SK-N-SH (cell line): ENCODE measurements around the gene NDUFAF5. TPM values are rescaled to one million over a fixed set of nuclear protein-coding genes. Genes with fewer than 3 reads are reported as not detected.

Experiments used
- CTCF ChIA-PET: fragments of 300-600, 350-600 bp; formaldehyde crosslinking; extraction: SDS; loops from one replicate; lab custom pipeline; 2021; lab: Yijun Ruan, JAX
- POLR2A ChIA-PET: fragments of 350-600 bp; sonication (Branson Sonifier 250); formaldehyde crosslinking; extraction: SDS; loops from one replicate; lab custom pipeline; 2020; ENCODE audit warnings: antibody characterized with exemption, inconsistent platforms; lab: Yijun Ruan, JAX
- DNase-seq: peaks from one replicate; pipeline ENCODE4 v3.0.0; 2012
- H2AFZ ChIP-seq: fragments of 200-600 bp; sonication (generic); 2 replicates; pipeline ENCODE4 v1.8.1; 2016; ENCODE audit warnings: antibody characterized with exemption, mild to moderate bottlenecking, low read depth
- H3F3A ChIP-seq: fragments of 200-600 bp; sonication (generic); replicated peaks from 2 replicates; pipeline ENCODE3; 2016; ENCODE audit warnings: antibody characterized with exemption, mild to moderate bottlenecking; ENCODE audit not compliant: insufficient read depth
- H3K27ac ChIP-seq, 2 experiments: fragments of 200-500 bp in 1 of 2; fragments of 200-600 bp in 1 of 2; sonication (Bioruptor generic) in 1 of 2; sonication (generic), shearing (Covaris generic) in 1 of 2; 2 replicates each; pipeline versions ENCODE4 v1.5.1 to v1.6.1; 2014 to 2016; ENCODE audit warnings: low read depth in 2 of 2, inconsistent platforms in 1 of 2, low read length in 1 of 2, mild to moderate bottlenecking in 1 of 2, mixed read lengths in 1 of 2
- H3K27me3 ChIP-seq: fragments of 200-600 bp; sonication (generic), shearing (Covaris generic); 2 replicates; pipeline ENCODE4 v1.6.1; 2016; ENCODE audit warnings: mixed run types; ENCODE audit not compliant: insufficient read depth
- H3K36me3 ChIP-seq, 2 experiments: fragments of 200-500 bp in 1 of 2; fragments of 200-600 bp in 1 of 2; sonication (Bioruptor generic) in 1 of 2; sonication (generic) in 1 of 2; replicated peaks in 1 of 2; 2 replicates each; pipeline versions ENCODE3 to v1.5.1; 2014 to 2016; ENCODE audit warnings: low read length in 1 of 2, mild to moderate bottlenecking in 1 of 2; ENCODE audit not compliant: insufficient read depth in 2 of 2, control insufficient read depth in 1 of 2
- H3K4me1 ChIP-seq, 2 experiments: fragments of 200-500 bp in 1 of 2; fragments of 200-600 bp in 1 of 2; sonication (Bioruptor generic) in 1 of 2; sonication (generic), shearing (Covaris generic) in 1 of 2; 2 replicates each; pipeline versions ENCODE4 v1.5.1 to v1.6.1; 2014 to 2016; ENCODE audit warnings: low read depth in 1 of 2, low read length in 1 of 2, mixed run types in 1 of 2; ENCODE audit not compliant: insufficient read depth in 2 of 2, control insufficient read depth in 1 of 2
- H3K4me2 ChIP-seq: fragments of 200-600 bp; sonication (generic), shearing (Covaris generic); 2 replicates; pipeline ENCODE4 v1.6.1; 2017; ENCODE audit warnings: mixed run types
- H3K4me3 ChIP-seq, 2 experiments: fragments of 200-500 bp in 1 of 2; fragments of 200-600 bp in 1 of 2; sonication (Bioruptor generic) in 1 of 2; sonication (generic), shearing (Covaris generic) in 1 of 2; 2 replicates each; pipeline versions ENCODE4 v1.5.1 to v1.8.1; 2014 to 2016; ENCODE audit warnings: low read depth in 2 of 2, inconsistent platforms in 1 of 2, low read length in 1 of 2, mild to moderate bottlenecking in 1 of 2, mixed read lengths in 1 of 2, moderate library complexity in 1 of 2
- H3K79me2 ChIP-seq: fragments of 200-600 bp; sonication (generic); 2 replicates; pipeline ENCODE4 v1.8.1; 2017; ENCODE audit warnings: mild to moderate bottlenecking; ENCODE audit not compliant: insufficient read depth
- H3K9ac ChIP-seq: fragments of 200-600 bp; sonication (generic); 2 replicates; pipeline ENCODE4 v1.6.1; 2017; ENCODE audit warnings: mixed run types
- H3K9me2 ChIP-seq: fragments of 200-600 bp; sonication (generic); 2 replicates; pipeline ENCODE4 v1.6.1; 2017; ENCODE audit warnings: mixed run types
- H3K9me3 ChIP-seq: fragments of 200-600 bp; sonication (generic); 2 replicates; pipeline ENCODE4 v1.6.1; 2017; ENCODE audit warnings: mixed run types, mild to moderate bottlenecking, moderate library complexity
- H4K20me1 ChIP-seq: fragments of 200-600 bp; sonication (generic); 2 replicates; pipeline ENCODE4 v1.6.1; 2017; ENCODE audit warnings: mild to moderate bottlenecking, mixed run types; ENCODE audit not compliant: insufficient read depth
- EZH2phosphoT487 ChIP-seq: fragments of 200-600 bp; sonication (generic); IDR thresholded peaks from 2 replicates; pipeline ENCODE4 v1.6.1; 2017; ENCODE audit warnings: low read depth, mixed run types, mild to moderate bottlenecking, antibody characterized with exemption, moderate library complexity, borderline replicate concordance
- GABPA ChIP-seq: IDR thresholded peaks from 2 replicates; pipeline ENCODE4 v1.4.0; 2012; ENCODE audit warnings: low read depth, mild to moderate bottlenecking
- NFIC ChIP-seq: IDR thresholded peaks from 2 replicates; pipeline ENCODE4 v1.4.0; 2012; ENCODE audit warnings: borderline replicate concordance
- RAD21 ChIP-seq: IDR thresholded peaks from 2 replicates; pipeline ENCODE4 v1.6.1; 2012; ENCODE audit warnings: mild to moderate bottlenecking, low read length
- RCOR1 ChIP-seq: fragments of 150-350 bp; IDR thresholded peaks from 2 replicates; pipeline ENCODE4 v1.6.1; 2017; ENCODE audit warnings: antibody characterized with exemption, low read length
- RFX5 ChIP-seq: IDR thresholded peaks from 2 replicates; pipeline ENCODE4 v1.6.1; 2012; ENCODE audit warnings: mild to moderate bottlenecking, improper control_type of control experiment, low read length
- RXRA ChIP-seq: IDR thresholded peaks from 2 replicates; pipeline ENCODE4 v1.4.0; 2012; ENCODE audit warnings: low read depth, mild to moderate bottlenecking, borderline replicate concordance
- SMC3 ChIP-seq: IDR thresholded peaks from 2 replicates; pipeline ENCODE4 v1.6.1; 2012; ENCODE audit warnings: low read depth, low read length, improper control_type of control experiment
- YY1 ChIP-seq: IDR thresholded peaks from 2 replicates; pipeline ENCODE4 v1.4.0; 2012; ENCODE audit warnings: low read depth, mild to moderate bottlenecking
- WGBS: methylation state at CpG from one replicate; pipeline ENCODE4 v1.1.6; 2017; ENCODE audit warnings: low lambda C conversion rate; 5-methylcytosine and 5-hydroxymethylcytosine counted together
- polyA plus RNA-seq, 3 experiments: library from polyadenylated mRNA; depleted of rRNA; stranded (reverse); fragments of >200 nt; gene quantifications; 2 replicates each; pipeline ENCODE4 v1.2.3, GENCODE V29; 2012
- TF ChIP-seq, protein P1 (sequence below): IDR thresholded peaks from 2 replicates; pipeline ENCODE4 v1.4.0; 2012; ENCODE audit warnings: low read depth, borderline replicate concordance
- TF ChIP-seq, protein P2 (sequence below): IDR thresholded peaks from 2 replicates; pipeline ENCODE4 v1.4.0; 2012; ENCODE audit warnings: low read depth
- TF ChIP-seq, protein P3 (sequence below): IDR thresholded peaks from 2 replicates; pipeline ENCODE4 v1.4.0; 2012; ENCODE audit warnings: low read depth, borderline replicate concordance

The NDUFAF5 gene
- polyA plus RNA-seq, 1 of the 3 experiments (the other 2 are of a cell fraction), result 8.0 TPM

DNA sequence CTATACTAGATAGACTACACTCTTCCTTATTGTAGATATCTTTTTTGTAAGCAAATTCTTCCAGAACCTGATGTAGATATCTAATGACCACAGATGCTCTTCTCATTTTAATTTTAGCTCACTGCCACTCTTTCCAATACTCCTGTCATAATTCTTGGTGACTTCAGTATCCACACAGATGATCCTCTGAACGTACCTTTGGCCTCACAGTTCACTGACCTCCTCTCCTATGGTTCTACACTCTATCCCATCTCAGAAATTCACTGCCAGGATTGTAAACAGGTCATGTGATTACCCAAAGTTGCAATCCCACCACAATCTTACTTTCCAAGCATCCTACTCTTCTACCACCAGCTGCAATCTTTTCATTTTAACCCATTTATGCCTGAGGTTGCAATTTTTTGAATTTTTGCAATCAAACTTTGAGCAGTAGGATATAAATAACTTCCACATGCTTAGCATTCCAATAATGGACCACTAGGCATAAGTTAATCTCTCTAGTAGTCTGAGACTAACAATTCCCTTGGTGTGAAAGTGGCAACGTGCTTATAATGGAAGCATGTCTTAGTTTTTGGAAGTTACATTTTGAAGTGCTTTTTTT lies 31.3 kb upstream of the NDUFAF5 start:
- Histone ChIP-seq H3K9me2 (no peaks in the 10 kb centered on the region), H3F3A (no peaks in the 10 kb centered on the region), H3K4me2 (no peak overlapping the region), H3K27me3 (no peaks in the 10 kb centered on the region), H3K9ac (no peak overlapping the region), H4K20me1 (no peaks in the 10 kb centered on the region), H3K79me2 (no peaks in the 10 kb centered on the region), H3K36me3 (peaks cover 32 to 56% of the 10 kb centered on the region in 2 experiments), H3K4me1 (no peaks in the 10 kb centered on the region), H3K4me3 (no peak overlapping the region)
- POLR2A ChIA-PET, result no interaction called here
- CTCF ChIA-PET, result interaction anchor here (1.2 to 1.9 kb wide), 2 partner anchors 12 to 429 kb away, joined by 3 to 5 read pairs; no protein-coding TSS in a partner anchor
- WGBS, result 94% methylated on average over 2 of the region's 2 CpGs
- no peak for TF ChIP-seq EZH2phosphoT487
- TF ChIP-seq NFIC, result no peak
- TF ChIP-seq RAD21, result no peak
- no peak for TF ChIP-seq RCOR1
- no peak for TF ChIP-seq SMC3
- TF ChIP-seq, protein P1, sequence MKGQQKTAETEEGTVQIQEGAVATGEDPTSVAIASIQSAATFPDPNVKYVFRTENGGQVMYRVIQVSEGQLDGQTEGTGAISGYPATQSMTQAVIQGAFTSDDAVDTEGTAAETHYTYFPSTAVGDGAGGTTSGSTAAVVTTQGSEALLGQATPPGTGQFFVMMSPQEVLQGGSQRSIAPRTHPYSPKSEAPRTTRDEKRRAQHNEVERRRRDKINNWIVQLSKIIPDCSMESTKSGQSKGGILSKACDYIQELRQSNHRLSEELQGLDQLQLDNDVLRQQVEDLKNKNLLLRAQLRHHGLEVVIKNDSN, result no peak
- TF ChIP-seq, protein P2, sequence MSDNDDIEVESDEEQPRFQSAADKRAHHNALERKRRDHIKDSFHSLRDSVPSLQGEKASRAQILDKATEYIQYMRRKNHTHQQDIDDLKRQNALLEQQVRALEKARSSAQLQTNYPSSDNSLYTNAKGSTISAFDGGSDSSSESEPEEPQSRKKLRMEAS, result no peak
- no peak for TF ChIP-seq YY1
- TF ChIP-seq, protein P3, sequence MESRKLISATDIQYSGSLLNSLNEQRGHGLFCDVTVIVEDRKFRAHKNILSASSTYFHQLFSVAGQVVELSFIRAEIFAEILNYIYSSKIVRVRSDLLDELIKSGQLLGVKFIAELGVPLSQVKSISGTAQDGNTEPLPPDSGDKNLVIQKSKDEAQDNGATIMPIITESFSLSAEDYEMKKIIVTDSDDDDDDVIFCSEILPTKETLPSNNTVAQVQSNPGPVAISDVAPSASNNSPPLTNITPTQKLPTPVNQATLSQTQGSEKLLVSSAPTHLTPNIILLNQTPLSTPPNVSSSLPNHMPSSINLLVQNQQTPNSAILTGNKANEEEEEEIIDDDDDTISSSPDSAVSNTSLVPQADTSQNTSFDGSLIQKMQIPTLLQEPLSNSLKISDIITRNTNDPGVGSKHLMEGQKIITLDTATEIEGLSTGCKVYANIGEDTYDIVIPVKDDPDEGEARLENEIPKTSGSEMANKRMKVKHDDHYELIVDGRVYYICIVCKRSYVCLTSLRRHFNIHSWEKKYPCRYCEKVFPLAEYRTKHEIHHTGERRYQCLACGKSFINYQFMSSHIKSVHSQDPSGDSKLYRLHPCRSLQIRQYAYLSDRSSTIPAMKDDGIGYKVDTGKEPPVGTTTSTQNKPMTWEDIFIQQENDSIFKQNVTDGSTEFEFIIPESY, result no peak
- no peak for TF ChIP-seq RFX5
- no peak for TF ChIP-seq GABPA
- TF ChIP-seq, all 33 proteins: peak for 0
- no peak overlapping the region for H3K27ac ChIP-seq
- DNase-seq, result no peak
- no peaks in the 10 kb centered on the region for H3K9me3 ChIP-seq
- no peak overlapping the region for H2AFZ ChIP-seq

- no peaks in the 10 kb centered on the region for H3K4me1 ChIP-seq
- H3K4me2 ChIP-seq, result no peak overlapping the region
- no peaks in the 10 kb centered on the region for H3K27me3 ChIP-seq
- H3K79me2 ChIP-seq, result no peaks in the 10 kb centered on the region
- no peaks in the 10 kb centered on the region for H3F3A ChIP-seq
- H3K9me2 ChIP-seq, result no peaks in the 10 kb centered on the region
- no peak for DNase-seq
- no peaks in the 10 kb centered on the region for H4K20me1 ChIP-seq
- CTCF ChIA-PET, result interaction anchor here (0.7 to 1.9 kb wide), 3 partner anchors 145 to 431 kb away, joined by 3 to 5 read pairs (median 3); no protein-coding TSS in a partner anchor
- no peaks in the 10 kb centered on the region for H3K9me3 ChIP-seq
- 80% methylated on average over 5 of the region's 5 CpGs for WGBS
- H2AFZ ChIP-seq, result no peak overlapping the region
- no peak overlapping the region for H3K4me3 ChIP-seq
- H3K27ac ChIP-seq, result no peak overlapping the region
- peaks cover 42 to 71% of the 10 kb centered on the region in 2 experiments for H3K36me3 ChIP-seq
- H3K9ac ChIP-seq, result no peak overlapping the region
- POLR2A ChIA-PET, result no interaction called here
- TF ChIP-seq RAD21 (0 out of 2 replicates have a peak, but pooled peaks have one; percentile 18), RXRA (no peak)
These were observed 29.0 kb upstream of the NDUFAF5 start for GRCh38 chr20:13755809-13756208.
